Adrenal gland (tissue), 5 donors: ENCODE measurements around the gene SUN5.

ENCODE experiments used
- POLR2A ChIP-seq, 2 donors: fragments of 450-650 bp; IDR thresholded peaks; one replicate each; pipeline ENCODE4 v1.6.1; 2017; ENCODE audit warnings: antibody characterized with exemption in 2 of 2, mild to moderate bottlenecking in 2 of 2, moderate library complexity in 1 of 2
- TF ChIP-seq, protein P1 (sequence below), 6 experiments: fragments of 450-650 bp in 4 of 6; fragments of 200-600 bp in 2 of 6; sonication (generic) in 1 of 6; IDR thresholded peaks; 1 replicate in 5 of 6; 2 replicates in 1 of 6; pipeline versions ENCODE4 v1.5.1 to v1.8.0; 2016 to 2021; ENCODE audit warnings: antibody characterized with exemption in 6 of 6, mild to moderate bottlenecking in 2 of 6, moderate library complexity in 1 of 6
- donor health status: DM: no; HTN: no; CAD: no.

DNA sequence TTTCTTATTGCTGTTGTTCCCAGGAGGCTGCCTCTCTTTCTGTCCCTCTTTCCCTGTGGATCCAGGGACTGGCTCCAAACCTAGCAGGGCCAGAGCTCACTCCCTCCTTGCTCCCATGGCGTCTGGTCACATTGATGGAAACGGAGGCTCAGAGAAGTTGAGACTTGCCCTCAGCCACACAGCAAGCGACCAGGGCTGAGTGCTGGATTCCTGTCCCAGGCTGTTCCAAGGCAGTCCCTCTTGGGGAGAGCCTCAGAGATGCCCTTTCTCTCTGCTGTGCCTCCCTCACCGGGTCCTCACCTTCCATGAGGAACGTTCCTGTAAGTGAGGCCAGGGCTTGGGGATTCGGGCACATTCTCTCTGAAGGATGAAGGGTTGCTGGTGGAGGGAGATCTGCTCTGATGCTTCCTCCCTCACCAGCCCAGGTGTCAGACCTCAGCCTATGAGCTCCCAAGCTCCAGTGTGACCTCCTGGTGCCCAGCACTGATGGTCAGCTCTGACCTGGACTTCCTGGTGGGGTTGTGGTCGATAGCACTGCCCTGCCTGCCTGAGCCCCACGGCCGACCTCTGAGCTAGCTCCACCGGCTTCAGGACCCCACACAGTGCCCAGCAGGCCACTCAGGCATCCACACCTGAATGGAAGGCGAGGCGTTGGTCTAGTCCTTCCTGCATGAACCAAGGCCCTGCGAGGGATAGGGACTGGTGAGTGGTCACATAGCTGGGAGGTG, 26.8 kb downstream of the SUN5 start:
- TF ChIP-seq, protein P1, sequence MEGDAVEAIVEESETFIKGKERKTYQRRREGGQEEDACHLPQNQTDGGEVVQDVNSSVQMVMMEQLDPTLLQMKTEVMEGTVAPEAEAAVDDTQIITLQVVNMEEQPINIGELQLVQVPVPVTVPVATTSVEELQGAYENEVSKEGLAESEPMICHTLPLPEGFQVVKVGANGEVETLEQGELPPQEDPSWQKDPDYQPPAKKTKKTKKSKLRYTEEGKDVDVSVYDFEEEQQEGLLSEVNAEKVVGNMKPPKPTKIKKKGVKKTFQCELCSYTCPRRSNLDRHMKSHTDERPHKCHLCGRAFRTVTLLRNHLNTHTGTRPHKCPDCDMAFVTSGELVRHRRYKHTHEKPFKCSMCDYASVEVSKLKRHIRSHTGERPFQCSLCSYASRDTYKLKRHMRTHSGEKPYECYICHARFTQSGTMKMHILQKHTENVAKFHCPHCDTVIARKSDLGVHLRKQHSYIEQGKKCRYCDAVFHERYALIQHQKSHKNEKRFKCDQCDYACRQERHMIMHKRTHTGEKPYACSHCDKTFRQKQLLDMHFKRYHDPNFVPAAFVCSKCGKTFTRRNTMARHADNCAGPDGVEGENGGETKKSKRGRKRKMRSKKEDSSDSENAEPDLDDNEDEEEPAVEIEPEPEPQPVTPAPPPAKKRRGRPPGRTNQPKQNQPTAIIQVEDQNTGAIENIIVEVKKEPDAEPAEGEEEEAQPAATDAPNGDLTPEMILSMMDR (IDR thresholded peaks at IDR 0.05): no peak
- no peak for TF ChIP-seq POLR2A (IDR thresholded peaks at IDR 0.05)
